Measurements from ENCODE around the gene TTC27. TPM values are rescaled to one million over a fixed set of nuclear protein-coding genes. Genes with fewer than 3 reads are reported as not detected.

The TTC27 gene
- total RNA-seq, 1 experiment from 2014 or later, result 25.1 TPM

- Mint-ChIP-seq H3K4me3 (no peak overlapping the region), H3K36me3 (peaks cover 25% of the 10 kb centered on the region), H3K27ac (no peak overlapping the region), H3K9me3 (no peaks in the 10 kb centered on the region), H3K27me3 (ENCODE audit: low read depth) (no peaks in the 10 kb centered on the region), H3K4me1 (no peaks in the 10 kb centered on the region)
- POLR2A ChIA-PET, result no interaction called here
- ATAC-seq, result no peak
- CTCF ChIA-PET, result no interaction called here
- no peak for DNase-seq (ENCODE audit: low spot score)
- TF ChIP-seq NFYB (CRISPR knock-in tag; conservative IDR thresholded peaks at IDR 0.05; ENCODE audit: low read depth), result no peak
- TF ChIP-seq RELA (CRISPR knock-in tag; IDR thresholded peaks at IDR 0.05; ENCODE audit: borderline replicate concordance), result no peak
- no peak for TF ChIP-seq ZSCAN18 (CRISPR knock-in tag; IDR thresholded peaks at IDR 0.05)
- TF ChIP-seq ZNF425 (CRISPR knock-in tag; conservative IDR thresholded peaks at IDR 0.05), result no peak
- no peak for TF ChIP-seq ATF1 (CRISPR knock-in tag; IDR thresholded peaks at IDR 0.05)
- TF ChIP-seq CREM (CRISPR knock-in tag; IDR thresholded peaks at IDR 0.05), result no peak
- no peak for TF ChIP-seq NR2C2 (CRISPR knock-in tag; IDR thresholded peaks at IDR 0.05)
- no peak for TF ChIP-seq ZNF317 (CRISPR knock-in tag; IDR thresholded peaks at IDR 0.05; ENCODE audit: borderline replicate concordance, low read depth)
- TF ChIP-seq CTCF (IDR thresholded peaks at IDR 0.05), result no peak
- no peak for TF ChIP-seq E2F4 (CRISPR knock-in tag; IDR thresholded peaks at IDR 0.05; ENCODE audit: borderline replicate concordance, low read depth)
- no peak for TF ChIP-seq GTF2I (CRISPR knock-in tag; conservative IDR thresholded peaks at IDR 0.05)
- no peak for TF ChIP-seq ARID4B (CRISPR knock-in tag; IDR thresholded peaks at IDR 0.05; ENCODE audit: borderline replicate concordance)
- no peak for TF ChIP-seq KAT7 (CRISPR knock-in tag; IDR thresholded peaks at IDR 0.05; ENCODE audit: borderline replicate concordance)
- TF ChIP-seq GRHL2 (CRISPR knock-in tag; IDR thresholded peaks at IDR 0.05; ENCODE audit: insufficient replicate concordance, severe bottlenecking), result no peak
- no peak for TF ChIP-seq JUN (CRISPR knock-in tag; IDR thresholded peaks at IDR 0.05)
- TF ChIP-seq NR1H2 (CRISPR knock-in tag; IDR thresholded peaks at IDR 0.05), result no peak
- TF ChIP-seq IRF1 (CRISPR knock-in tag; IDR thresholded peaks at IDR 0.05), result no peak
- TF ChIP-seq SOX15 (CRISPR knock-in tag; IDR thresholded peaks at IDR 0.05), result no peak
- no peak for TF ChIP-seq EMX1 (CRISPR knock-in tag; IDR thresholded peaks at IDR 0.05)
- no peak for TF ChIP-seq PRRX2 (CRISPR knock-in tag; IDR thresholded peaks at IDR 0.05)
Observed at GRCh38 chr2:32611366-32611765, 16.5 kb upstream of the TTC27 start.

Data from WTC11 (cell line).